A549 (cell line): ENCODE measurements around the gene PKD2L1. TPM values are rescaled to one million over a fixed set of nuclear protein-coding genes. Genes with fewer than 3 reads are reported as not detected.

ENCODE experiments used
- ATAC-seq, 2 experiments: fragments of 200-7000 bp in 1 of 2; fragments of >200 bp in 1 of 2; cut with Nextera tagmentation in 1 of 2; cut with Tn5 transposase in 1 of 2; 3 replicates each; pipeline versions ENCODE4 v1.8.0 to v1.9.1; 2018 to 2020; ENCODE audit warnings: mild to moderate bottlenecking in 1 of 2, moderate library complexity in 1 of 2
- CTCF ChIA-PET: fragments of 300-600 bp; sonication (Branson Sonifier 250); formaldehyde crosslinking; extraction: SDS; loops from one replicate; lab custom pipeline; 2021; ENCODE audit warnings: antibody characterized with exemption, inconsistent platforms; lab: Yijun Ruan, JAX
- POLR2A ChIA-PET: fragments of 350-600 bp; formaldehyde crosslinking; extraction: SDS; loops from one replicate; lab custom pipeline; 2021; ENCODE audit warnings: antibody characterized with exemption, inconsistent platforms; lab: Yijun Ruan, JAX
- DNase-seq, 2 experiments: peaks; one replicate each; pipeline versions ENCODE4 v3.0.0 to v3.0.0-alpha.2; 2011 to 2016; ENCODE audit warnings: low read depth in 1 of 2, low spot score in 1 of 2
- FAIRE-seq: peaks from 2 replicates; lab custom pipeline; 2011; peaks lifted over from hg19 to GRCh38; lab: Jason Lieb, UNC
- H3K27ac ChIP-seq, 2 experiments: fragments of >200 bp; sonication (Bioruptor Twin); formaldehyde crosslinking; 3 replicates each; pipeline ENCODE4 v1.5.1; 2016 to 2017
- H3K4me1 ChIP-seq: fragments of >200 bp; sonication (Bioruptor Twin); formaldehyde crosslinking; 3 replicates; pipeline ENCODE4 v1.6.1; 2016
- H3K4me2 ChIP-seq: fragments of >200 bp; sonication (Bioruptor Twin); formaldehyde crosslinking; 3 replicates; pipeline ENCODE4 v1.6.1; 2016
- H3K4me3 ChIP-seq: fragments of >200 bp; sonication (Bioruptor Twin); formaldehyde crosslinking; 3 replicates; pipeline ENCODE4 v1.5.1; 2016
- H3K9me3 ChIP-seq: fragments of >200 bp; sonication (Bioruptor Twin); formaldehyde crosslinking; 3 replicates; pipeline ENCODE4 v1.6.1; 2016
- BHLHE40 ChIP-seq: IDR thresholded peaks from 2 replicates; pipeline ENCODE4 v1.6.1; 2012; ENCODE audit warnings: low read depth, low read length, inconsistent platforms
- CBX8 ChIP-seq: fragments of 200-600 bp; sonication (generic); IDR thresholded peaks from 2 replicates; pipeline ENCODE4 v1.6.1; 2016
- CEBPB ChIP-seq, 2 experiments: fragments of >200 bp in 1 of 2; sonication (Bioruptor Twin) in 1 of 2; formaldehyde crosslinking in 1 of 2; IDR thresholded peaks; 2 replicates each; pipeline ENCODE4 v1.6.1; 2012 to 2016
- EHF ChIP-seq: fragments of 250-450 bp; sonication (Bioruptor Pico); IDR thresholded peaks from 2 replicates; pipeline ENCODE4 v1.5.0; 2020; ENCODE audit warnings: mild to moderate bottlenecking
- EP300 ChIP-seq, 2 experiments: fragments of >200 bp; sonication (Bioruptor Twin); formaldehyde crosslinking; IDR thresholded peaks; 2 replicates in 1 of 2; 3 replicates in 1 of 2; pipeline ENCODE4 v1.6.1; 2016 to 2017
- ESRRA ChIP-seq: fragments of 150-350 bp; IDR thresholded peaks from 2 replicates; pipeline ENCODE4 v1.6.1; 2014; ENCODE audit warnings: mild to moderate bottlenecking, low read length, borderline replicate concordance
- FOSL2 ChIP-seq, 2 experiments: fragments of 450-650 bp in 1 of 2; fragments of >200 bp in 1 of 2; sonication (Bioruptor Twin) in 1 of 2; formaldehyde crosslinking; IDR thresholded peaks; 2 replicates each; pipeline versions ENCODE4 v1.5.0 to v1.6.1; 2016 to 2020; ENCODE audit warnings: mild to moderate bottlenecking in 1 of 2, moderate library complexity in 1 of 2
- HOXB5 ChIP-seq: fragments of 250-450 bp; sonication (Bioruptor Pico); IDR thresholded peaks from 2 replicates; pipeline ENCODE4 v1.5.0; 2020; ENCODE audit warnings: mild to moderate bottlenecking, moderate library complexity
- POLR2A ChIP-seq: IDR thresholded peaks from 2 replicates; pipeline ENCODE4 v1.6.1; 2012; ENCODE audit warnings: mild to moderate bottlenecking, low read length
- SMC3 ChIP-seq: fragments of >200 bp; sonication (Bioruptor Twin); formaldehyde crosslinking; IDR thresholded peaks from 3 replicates; pipeline ENCODE4 v1.6.1; 2018; ENCODE audit warnings: inconsistent platforms
- TFCP2L1 ChIP-seq: fragments of 250-450 bp; sonication (Bioruptor Pico); IDR thresholded peaks from 2 replicates; pipeline ENCODE4 v1.5.0; 2021; ENCODE audit warnings: mild to moderate bottlenecking
- ZFP36 ChIP-seq: fragments of 450-650 bp; IDR thresholded peaks from 2 replicates; pipeline ENCODE4 v1.6.1; 2014; ENCODE audit warnings: borderline replicate concordance; ENCODE audit not compliant: partially characterized antibody
- ZNF302 ChIP-seq: fragments of 250-450 bp; sonication (Bioruptor Pico); IDR thresholded peaks from 2 replicates; pipeline ENCODE4 v1.9.0; 2021; ENCODE audit warnings: inconsistent platforms, mild to moderate bottlenecking, moderate library complexity
- ZSCAN20 ChIP-seq: fragments of 250-450 bp; sonication (Bioruptor Pico); IDR thresholded peaks from 2 replicates; pipeline ENCODE4 v1.8.0; 2022; ENCODE audit warnings: mild to moderate bottlenecking, moderate library complexity
- WGBS: methylation state at CpG from one replicate; pipeline ENCODE4 v1.1.6; 2017; ENCODE audit errors: missing lambda C conversion rate; 5-methylcytosine and 5-hydroxymethylcytosine counted together
- polyA plus RNA-seq, 4 experiments: library from polyadenylated mRNA; depleted of rRNA in 3 of 4; stranded (reverse); fragments of >200 nt; fragmentation: RNase III in 1 of 4; extraction: RNeasy Plus Mini Kit Qiagen cat#74134 plus additional on column Dnase treatment in 1 of 4; gene quantifications; 2 replicates in 3 of 4; 3 replicates in 1 of 4; pipeline ENCODE4 v1.2.3, GENCODE V29; 2011 to 2017
- TF ChIP-seq, protein P1 (sequence below): fragments of >200 bp; sonication (Bioruptor Twin); formaldehyde crosslinking; IDR thresholded peaks from 3 replicates; pipeline ENCODE4 v1.5.1; 2016
- TF ChIP-seq, protein P2 (sequence below): fragments of 250-450 bp; sonication (Bioruptor Pico); IDR thresholded peaks from 2 replicates; pipeline ENCODE4 v1.5.0; 2021; ENCODE audit warnings: mild to moderate bottlenecking, moderate library complexity, borderline replicate concordance
- TF ChIP-seq, protein P3 (sequence below): IDR thresholded peaks from 2 replicates; pipeline ENCODE4 v1.6.1; 2012; ENCODE audit warnings: low read depth, borderline replicate concordance
- TF ChIP-seq, protein P4 (sequence below): fragments of >200 bp; sonication (Bioruptor Twin); formaldehyde crosslinking; IDR thresholded peaks from 3 replicates; pipeline ENCODE4 v1.6.1; 2016
- TF ChIP-seq, protein P5 (sequence below): fragments of 150-350 bp; IDR thresholded peaks from 2 replicates; pipeline ENCODE4 v1.6.1; 2014; ENCODE audit warnings: low read depth, mild to moderate bottlenecking, low read length
- TF ChIP-seq, protein P6 (sequence below): fragments of 450-650 bp; IDR thresholded peaks from 2 replicates; pipeline ENCODE4 v1.6.1; 2014; ENCODE audit warnings: antibody characterized with exemption
- TF ChIP-seq, protein P7 (sequence below): fragments of 200-600 bp; sonication (generic); IDR thresholded peaks from 2 replicates; pipeline ENCODE4 v1.6.1; 2016; ENCODE audit warnings: antibody characterized with exemption, mild to moderate bottlenecking, moderate library complexity

PKD2L1 gene
- polyA plus RNA-seq, 2 of the 4 experiments (the other 2 are of a cell fraction) = 0.06 to 0.10 TPM

DNA sequence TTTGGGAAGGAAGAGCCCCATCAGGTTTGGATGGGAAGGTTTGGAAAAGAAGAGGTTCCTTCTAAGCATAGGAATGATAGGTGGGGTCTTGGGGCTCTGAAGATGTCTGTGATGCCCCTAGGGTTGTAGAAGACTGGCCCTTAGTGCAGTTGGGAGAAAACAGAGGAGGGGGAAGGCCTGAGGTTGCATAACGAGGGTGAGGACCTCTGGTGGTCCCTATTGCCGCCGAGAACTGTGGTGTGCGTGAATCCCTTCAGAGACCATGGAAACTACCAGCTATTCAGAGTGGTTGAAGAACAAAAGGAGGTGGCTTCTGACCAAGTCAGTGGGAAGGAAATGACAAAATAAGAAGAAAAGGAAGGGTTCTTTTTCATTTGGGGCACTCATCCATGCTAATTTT is 3.1 kb upstream of the PKD2L1 start:
- Histone ChIP-seq H3K4me3 (no peak overlapping the region), H3K4me1 (peaks cover 5% of the 10 kb centered on the region; the same call in 2 of the 3 replicates), H3K9me3 (no peaks in the 10 kb centered on the region), H3K4me2 (no peak overlapping the region), H3K27ac (no peak overlapping the region)
- ChIA-PET POLR2A (no interaction called here), CTCF (interaction anchor here (0.7 to 28.5 kb wide), 9 partner anchors 13 to 192 kb away, joined by 3 to 534 read pairs (median 3); partner anchors contain the start of gene SEC31B)
- ATAC-seq (no peak), DNase-seq (no peak), FAIRE-seq (no peak)
- 53% methylated on average over 4 of the region's 4 CpGs for whole genome bisulfite sequencing
- TF ChIP-seq TFCP2L1 (CRISPR knock-in tag) (no peak), ZNF302 (CRISPR knock-in tag) (no peak), EP300 (IDR thresholded peaks at IDR 0.05) (no peak), EHF (CRISPR knock-in tag) (no peak), BHLHE40 (no peak), FOSL2 (IDR thresholded peaks at IDR 0.05) (no peak), FOSL2 (CRISPR knock-in tag; IDR thresholded peaks at IDR 0.05) (no peak), ZSCAN20 (CRISPR knock-in tag) (no peak)
- TF ChIP-seq, protein P1, sequence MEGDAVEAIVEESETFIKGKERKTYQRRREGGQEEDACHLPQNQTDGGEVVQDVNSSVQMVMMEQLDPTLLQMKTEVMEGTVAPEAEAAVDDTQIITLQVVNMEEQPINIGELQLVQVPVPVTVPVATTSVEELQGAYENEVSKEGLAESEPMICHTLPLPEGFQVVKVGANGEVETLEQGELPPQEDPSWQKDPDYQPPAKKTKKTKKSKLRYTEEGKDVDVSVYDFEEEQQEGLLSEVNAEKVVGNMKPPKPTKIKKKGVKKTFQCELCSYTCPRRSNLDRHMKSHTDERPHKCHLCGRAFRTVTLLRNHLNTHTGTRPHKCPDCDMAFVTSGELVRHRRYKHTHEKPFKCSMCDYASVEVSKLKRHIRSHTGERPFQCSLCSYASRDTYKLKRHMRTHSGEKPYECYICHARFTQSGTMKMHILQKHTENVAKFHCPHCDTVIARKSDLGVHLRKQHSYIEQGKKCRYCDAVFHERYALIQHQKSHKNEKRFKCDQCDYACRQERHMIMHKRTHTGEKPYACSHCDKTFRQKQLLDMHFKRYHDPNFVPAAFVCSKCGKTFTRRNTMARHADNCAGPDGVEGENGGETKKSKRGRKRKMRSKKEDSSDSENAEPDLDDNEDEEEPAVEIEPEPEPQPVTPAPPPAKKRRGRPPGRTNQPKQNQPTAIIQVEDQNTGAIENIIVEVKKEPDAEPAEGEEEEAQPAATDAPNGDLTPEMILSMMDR = no peak
- TF ChIP-seq, protein P2, sequence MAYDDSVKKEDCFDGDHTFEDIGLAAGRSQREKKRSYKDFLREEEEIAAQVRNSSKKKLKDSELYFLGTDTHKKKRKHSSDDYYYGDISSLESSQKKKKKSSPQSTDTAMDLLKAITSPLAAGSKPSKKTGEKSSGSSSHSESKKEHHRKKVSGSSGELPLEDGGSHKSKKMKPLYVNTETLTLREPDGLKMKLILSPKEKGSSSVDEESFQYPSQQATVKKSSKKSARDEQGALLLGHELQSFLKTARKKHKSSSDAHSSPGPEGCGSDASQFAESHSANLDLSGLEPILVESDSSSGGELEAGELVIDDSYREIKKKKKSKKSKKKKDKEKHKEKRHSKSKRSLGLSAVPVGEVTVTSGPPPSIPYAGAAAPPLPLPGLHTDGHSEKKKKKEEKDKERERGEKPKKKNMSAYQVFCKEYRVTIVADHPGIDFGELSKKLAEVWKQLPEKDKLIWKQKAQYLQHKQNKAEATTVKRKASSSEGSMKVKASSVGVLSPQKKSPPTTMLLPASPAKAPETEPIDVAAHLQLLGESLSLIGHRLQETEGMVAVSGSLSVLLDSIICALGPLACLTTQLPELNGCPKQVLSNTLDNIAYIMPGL (CRISPR knock-in tag) = no peak
- TF ChIP-seq, protein P3, sequence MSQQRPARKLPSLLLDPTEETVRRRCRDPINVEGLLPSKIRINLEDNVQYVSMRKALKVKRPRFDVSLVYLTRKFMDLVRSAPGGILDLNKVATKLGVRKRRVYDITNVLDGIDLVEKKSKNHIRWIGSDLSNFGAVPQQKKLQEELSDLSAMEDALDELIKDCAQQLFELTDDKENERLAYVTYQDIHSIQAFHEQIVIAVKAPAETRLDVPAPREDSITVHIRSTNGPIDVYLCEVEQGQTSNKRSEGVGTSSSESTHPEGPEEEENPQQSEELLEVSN = no peak
- TF ChIP-seq, protein P4, sequence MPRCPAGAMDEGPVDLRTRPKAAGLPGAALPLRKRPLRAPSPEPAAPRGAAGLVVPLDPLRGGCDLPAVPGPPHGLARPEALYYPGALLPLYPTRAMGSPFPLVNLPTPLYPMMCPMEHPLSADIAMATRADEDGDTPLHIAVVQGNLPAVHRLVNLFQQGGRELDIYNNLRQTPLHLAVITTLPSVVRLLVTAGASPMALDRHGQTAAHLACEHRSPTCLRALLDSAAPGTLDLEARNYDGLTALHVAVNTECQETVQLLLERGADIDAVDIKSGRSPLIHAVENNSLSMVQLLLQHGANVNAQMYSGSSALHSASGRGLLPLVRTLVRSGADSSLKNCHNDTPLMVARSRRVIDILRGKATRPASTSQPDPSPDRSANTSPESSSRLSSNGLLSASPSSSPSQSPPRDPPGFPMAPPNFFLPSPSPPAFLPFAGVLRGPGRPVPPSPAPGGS = no peak

DNA sequence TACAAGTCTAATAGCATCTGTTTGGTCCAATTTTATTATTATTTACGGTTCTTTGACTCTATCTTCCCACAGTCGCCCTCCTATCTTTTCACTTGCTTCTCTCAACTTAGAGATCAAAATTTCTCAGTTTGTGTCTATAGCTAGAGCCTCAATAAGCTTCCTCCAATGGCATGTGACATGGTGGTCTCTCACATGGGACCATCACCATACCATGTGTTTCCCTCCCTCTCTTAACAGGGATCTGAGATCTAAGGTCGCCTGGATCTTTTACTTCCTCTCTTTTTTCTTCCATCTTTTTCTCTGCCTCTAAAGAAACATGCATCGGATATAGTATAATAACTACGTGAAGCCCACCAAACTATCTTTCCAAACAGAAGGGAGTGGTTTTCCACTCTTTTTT is 1.8 kb downstream of the PKD2L1 start:
- Histone ChIP-seq H3K4me2 (no peak overlapping the region), H3K4me1 (no peaks in the 10 kb centered on the region), H3K4me3 (no peak overlapping the region), H3K9me3 (no peaks in the 10 kb centered on the region), H3K27ac (no peak overlapping the region)
- no peak for ATAC-seq
- TF ChIP-seq POLR2A (no peak), TFCP2L1 (CRISPR knock-in tag) (no peak), ZNF302 (CRISPR knock-in tag) (no peak), CEBPB (IDR thresholded peaks at IDR 0.05) (no peak), SMC3 (no peak), CBX8 (no peak), HOXB5 (CRISPR knock-in tag) (no peak), EP300 (IDR thresholded peaks at IDR 0.05) (no peak), ZFP36 (no peak), ESRRA (no peak)
- TF ChIP-seq, protein P4 = no peak
- TF ChIP-seq, protein P5, sequence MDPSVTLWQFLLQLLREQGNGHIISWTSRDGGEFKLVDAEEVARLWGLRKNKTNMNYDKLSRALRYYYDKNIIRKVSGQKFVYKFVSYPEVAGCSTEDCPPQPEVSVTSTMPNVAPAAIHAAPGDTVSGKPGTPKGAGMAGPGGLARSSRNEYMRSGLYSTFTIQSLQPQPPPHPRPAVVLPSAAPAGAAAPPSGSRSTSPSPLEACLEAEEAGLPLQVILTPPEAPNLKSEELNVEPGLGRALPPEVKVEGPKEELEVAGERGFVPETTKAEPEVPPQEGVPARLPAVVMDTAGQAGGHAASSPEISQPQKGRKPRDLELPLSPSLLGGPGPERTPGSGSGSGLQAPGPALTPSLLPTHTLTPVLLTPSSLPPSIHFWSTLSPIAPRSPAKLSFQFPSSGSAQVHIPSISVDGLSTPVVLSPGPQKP = no peak
- TF ChIP-seq, protein P6, sequence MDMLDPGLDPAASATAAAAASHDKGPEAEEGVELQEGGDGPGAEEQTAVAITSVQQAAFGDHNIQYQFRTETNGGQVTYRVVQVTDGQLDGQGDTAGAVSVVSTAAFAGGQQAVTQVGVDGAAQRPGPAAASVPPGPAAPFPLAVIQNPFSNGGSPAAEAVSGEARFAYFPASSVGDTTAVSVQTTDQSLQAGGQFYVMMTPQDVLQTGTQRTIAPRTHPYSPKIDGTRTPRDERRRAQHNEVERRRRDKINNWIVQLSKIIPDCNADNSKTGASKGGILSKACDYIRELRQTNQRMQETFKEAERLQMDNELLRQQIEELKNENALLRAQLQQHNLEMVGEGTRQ = no peak
- TF ChIP-seq, protein P7, sequence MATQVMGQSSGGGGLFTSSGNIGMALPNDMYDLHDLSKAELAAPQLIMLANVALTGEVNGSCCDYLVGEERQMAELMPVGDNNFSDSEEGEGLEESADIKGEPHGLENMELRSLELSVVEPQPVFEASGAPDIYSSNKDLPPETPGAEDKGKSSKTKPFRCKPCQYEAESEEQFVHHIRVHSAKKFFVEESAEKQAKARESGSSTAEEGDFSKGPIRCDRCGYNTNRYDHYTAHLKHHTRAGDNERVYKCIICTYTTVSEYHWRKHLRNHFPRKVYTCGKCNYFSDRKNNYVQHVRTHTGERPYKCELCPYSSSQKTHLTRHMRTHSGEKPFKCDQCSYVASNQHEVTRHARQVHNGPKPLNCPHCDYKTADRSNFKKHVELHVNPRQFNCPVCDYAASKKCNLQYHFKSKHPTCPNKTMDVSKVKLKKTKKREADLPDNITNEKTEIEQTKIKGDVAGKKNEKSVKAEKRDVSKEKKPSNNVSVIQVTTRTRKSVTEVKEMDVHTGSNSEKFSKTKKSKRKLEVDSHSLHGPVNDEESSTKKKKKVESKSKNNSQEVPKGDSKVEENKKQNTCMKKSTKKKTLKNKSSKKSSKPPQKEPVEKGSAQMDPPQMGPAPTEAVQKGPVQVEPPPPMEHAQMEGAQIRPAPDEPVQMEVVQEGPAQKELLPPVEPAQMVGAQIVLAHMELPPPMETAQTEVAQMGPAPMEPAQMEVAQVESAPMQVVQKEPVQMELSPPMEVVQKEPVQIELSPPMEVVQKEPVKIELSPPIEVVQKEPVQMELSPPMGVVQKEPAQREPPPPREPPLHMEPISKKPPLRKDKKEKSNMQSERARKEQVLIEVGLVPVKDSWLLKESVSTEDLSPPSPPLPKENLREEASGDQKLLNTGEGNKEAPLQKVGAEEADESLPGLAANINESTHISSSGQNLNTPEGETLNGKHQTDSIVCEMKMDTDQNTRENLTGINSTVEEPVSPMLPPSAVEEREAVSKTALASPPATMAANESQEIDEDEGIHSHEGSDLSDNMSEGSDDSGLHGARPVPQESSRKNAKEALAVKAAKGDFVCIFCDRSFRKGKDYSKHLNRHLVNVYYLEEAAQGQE = no peak
- DNase-seq = no peak
- CTCF ChIA-PET = interaction anchor here (1.1 to 28.5 kb wide), 5 partner anchors 10 to 190 kb away, joined by 3 to 534 read pairs (median 10); no protein-coding TSS in a partner anchor
- FAIRE-seq = no peak
- 27% methylated on average over 5 of the region's 5 CpGs for WGBS
- POLR2A ChIA-PET = no interaction called here
